ENCODE data around the gene TAF1C. TPM values are rescaled to one million over a fixed set of nuclear protein-coding genes. Genes with fewer than 3 reads are reported as not detected.
A peak's percentile ranks its signal among the peaks of the same experiment; 100 is the strongest.

Gene TAF1C
- total and polyA plus RNA-seq, 9 of the 15 experiments (the other 6 are each of a cell fraction or from before 2014, with no cell fraction given): 1.5 to 74.8 (median 21.0) TPM

DNA sequence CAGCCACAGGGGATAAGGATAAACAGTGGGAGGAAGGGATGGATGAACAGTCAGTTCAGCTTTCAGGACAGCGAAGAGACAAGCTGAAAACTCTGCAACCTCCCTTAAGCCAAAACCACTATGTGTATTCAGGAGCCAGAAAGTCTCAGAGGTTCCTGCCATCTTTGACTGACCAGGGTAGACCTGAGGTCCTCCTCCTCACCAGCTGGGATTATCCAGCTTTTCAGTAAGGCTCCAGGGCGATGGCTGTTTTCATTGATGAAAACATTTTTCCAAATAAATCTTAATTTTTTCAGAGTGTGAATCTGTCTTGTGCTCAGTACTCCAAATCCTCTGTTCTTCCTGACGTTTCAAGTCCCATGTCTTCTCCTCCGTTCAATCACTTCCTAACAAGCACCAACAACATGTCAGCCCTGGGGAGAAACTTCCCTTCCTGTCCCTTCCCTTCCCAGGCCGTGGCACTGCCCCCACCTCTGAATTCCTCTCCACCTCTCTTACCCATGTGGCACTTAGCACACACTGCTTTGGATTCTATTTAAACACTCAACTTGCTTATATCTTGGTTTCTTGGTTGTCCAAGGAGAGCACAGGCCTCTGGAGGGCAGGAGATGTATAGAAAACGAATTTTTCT lies 47.1 kb downstream of the TAF1C start (continued):
- no peak for TF ChIP-seq U2AF1 (optimal IDR thresholded peaks at IDR 0.05; ENCODE audit: low read depth, low read length)
- TF ChIP-seq, protein P1, sequence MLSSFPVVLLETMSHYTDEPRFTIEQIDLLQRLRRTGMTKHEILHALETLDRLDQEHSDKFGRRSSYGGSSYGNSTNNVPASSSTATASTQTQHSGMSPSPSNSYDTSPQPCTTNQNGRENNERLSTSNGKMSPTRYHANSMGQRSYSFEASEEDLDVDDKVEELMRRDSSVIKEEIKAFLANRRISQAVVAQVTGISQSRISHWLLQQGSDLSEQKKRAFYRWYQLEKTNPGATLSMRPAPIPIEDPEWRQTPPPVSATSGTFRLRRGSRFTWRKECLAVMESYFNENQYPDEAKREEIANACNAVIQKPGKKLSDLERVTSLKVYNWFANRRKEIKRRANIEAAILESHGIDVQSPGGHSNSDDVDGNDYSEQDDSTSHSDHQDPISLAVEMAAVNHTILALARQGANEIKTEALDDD (IDR thresholded peaks at IDR 0.05): no peak
- peak; percentile 66; the same call in 1 of the 2 replicates for TF ChIP-seq NBN (IDR thresholded peaks at IDR 0.05; ENCODE audit: low read depth)
- no peak for TF ChIP-seq ZNF79 (CRISPR knock-in tag; IDR thresholded peaks at IDR 0.05; ENCODE audit: low read depth)
- TF ChIP-seq ZHX1 (conservative IDR thresholded peaks at IDR 0.05; ENCODE audit: low read length): no peak
- TF ChIP-seq GABPA (tag; conservative IDR thresholded peaks at IDR 0.05; ENCODE audit: low read depth): no peak
- peak; percentile 23; the same call in 1 of the 2 replicates for TF ChIP-seq FOXJ2 (tag; IDR thresholded peaks at IDR 0.05)
- TF ChIP-seq EWSR1 (IDR thresholded peaks at IDR 0.05; ENCODE audit: borderline replicate concordance, low read depth, partially characterized antibody): no peak
- TF ChIP-seq, protein P2, sequence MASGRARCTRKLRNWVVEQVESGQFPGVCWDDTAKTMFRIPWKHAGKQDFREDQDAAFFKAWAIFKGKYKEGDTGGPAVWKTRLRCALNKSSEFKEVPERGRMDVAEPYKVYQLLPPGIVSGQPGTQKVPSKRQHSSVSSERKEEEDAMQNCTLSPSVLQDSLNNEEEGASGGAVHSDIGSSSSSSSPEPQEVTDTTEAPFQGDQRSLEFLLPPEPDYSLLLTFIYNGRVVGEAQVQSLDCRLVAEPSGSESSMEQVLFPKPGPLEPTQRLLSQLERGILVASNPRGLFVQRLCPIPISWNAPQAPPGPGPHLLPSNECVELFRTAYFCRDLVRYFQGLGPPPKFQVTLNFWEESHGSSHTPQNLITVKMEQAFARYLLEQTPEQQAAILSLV (tag; IDR thresholded peaks at IDR 0.05): peak; percentile 34; the same call in 1 of the 2 replicates
- no peak; the same call in none of the 2 replicates for TF ChIP-seq BACH1 (tag; IDR thresholded peaks at IDR 0.05)
- TF ChIP-seq SPI1 (IDR thresholded peaks at IDR 0.05; ENCODE audit: borderline replicate concordance, low read depth, low read length): no peak
- TF ChIP-seq NR2C1 (IDR thresholded peaks at IDR 0.05): no peak
- TF ChIP-seq NR2C1 (tag; IDR thresholded peaks at IDR 0.05): no peak; the same call in 1 of the 2 replicates
- no peak for TF ChIP-seq SOX6 (IDR thresholded peaks at IDR 0.05)
- TF ChIP-seq, protein P3, sequence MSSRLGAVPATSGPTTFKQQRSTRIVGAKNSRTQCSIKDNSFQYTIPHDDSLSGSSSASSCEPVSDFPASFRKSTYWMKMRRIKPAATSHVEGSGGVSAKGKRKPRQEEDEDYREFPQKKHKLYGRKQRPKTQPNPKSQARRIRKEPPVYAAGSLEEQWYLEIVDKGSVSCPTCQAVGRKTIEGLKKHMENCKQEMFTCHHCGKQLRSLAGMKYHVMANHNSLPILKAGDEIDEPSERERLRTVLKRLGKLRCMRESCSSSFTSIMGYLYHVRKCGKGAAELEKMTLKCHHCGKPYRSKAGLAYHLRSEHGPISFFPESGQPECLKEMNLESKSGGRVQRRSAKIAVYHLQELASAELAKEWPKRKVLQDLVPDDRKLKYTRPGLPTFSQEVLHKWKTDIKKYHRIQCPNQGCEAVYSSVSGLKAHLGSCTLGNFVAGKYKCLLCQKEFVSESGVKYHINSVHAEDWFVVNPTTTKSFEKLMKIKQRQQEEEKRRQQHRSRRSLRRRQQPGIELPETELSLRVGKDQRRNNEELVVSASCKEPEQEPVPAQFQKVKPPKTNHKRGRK (tag; IDR thresholded peaks at IDR 0.05): no peak
- TF ChIP-seq KDM4B (IDR thresholded peaks at IDR 0.05; ENCODE audit: borderline replicate concordance in 2 of 2, low read depth in 1 of 2): no peak
- TF ChIP-seq ELF4 (CRISPR knock-in tag; IDR thresholded peaks at IDR 0.05): peak; percentile 61
- no peak for TF ChIP-seq PHB (CRISPR knock-in tag; IDR thresholded peaks at IDR 0.05)
- TF ChIP-seq, protein P4, sequence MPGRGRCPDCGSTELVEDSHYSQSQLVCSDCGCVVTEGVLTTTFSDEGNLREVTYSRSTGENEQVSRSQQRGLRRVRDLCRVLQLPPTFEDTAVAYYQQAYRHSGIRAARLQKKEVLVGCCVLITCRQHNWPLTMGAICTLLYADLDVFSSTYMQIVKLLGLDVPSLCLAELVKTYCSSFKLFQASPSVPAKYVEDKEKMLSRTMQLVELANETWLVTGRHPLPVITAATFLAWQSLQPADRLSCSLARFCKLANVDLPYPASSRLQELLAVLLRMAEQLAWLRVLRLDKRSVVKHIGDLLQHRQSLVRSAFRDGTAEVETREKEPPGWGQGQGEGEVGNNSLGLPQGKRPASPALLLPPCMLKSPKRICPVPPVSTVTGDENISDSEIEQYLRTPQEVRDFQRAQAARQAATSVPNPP (IDR thresholded peaks at IDR 0.05; ENCODE audit: borderline replicate concordance, insufficient read depth, insufficient read length): no peak
- no peak for TF ChIP-seq HDAC3 (IDR thresholded peaks at IDR 0.05; ENCODE audit: borderline replicate concordance, partially characterized antibody)
